Measurements from ENCODE around the gene PFAS.
"Not testable (repeated sequence)": the region's sequence is repeated elsewhere in the genome, so short reads cannot be mapped to it uniquely, and the experiment has no call there.

The PFAS gene

DNA sequence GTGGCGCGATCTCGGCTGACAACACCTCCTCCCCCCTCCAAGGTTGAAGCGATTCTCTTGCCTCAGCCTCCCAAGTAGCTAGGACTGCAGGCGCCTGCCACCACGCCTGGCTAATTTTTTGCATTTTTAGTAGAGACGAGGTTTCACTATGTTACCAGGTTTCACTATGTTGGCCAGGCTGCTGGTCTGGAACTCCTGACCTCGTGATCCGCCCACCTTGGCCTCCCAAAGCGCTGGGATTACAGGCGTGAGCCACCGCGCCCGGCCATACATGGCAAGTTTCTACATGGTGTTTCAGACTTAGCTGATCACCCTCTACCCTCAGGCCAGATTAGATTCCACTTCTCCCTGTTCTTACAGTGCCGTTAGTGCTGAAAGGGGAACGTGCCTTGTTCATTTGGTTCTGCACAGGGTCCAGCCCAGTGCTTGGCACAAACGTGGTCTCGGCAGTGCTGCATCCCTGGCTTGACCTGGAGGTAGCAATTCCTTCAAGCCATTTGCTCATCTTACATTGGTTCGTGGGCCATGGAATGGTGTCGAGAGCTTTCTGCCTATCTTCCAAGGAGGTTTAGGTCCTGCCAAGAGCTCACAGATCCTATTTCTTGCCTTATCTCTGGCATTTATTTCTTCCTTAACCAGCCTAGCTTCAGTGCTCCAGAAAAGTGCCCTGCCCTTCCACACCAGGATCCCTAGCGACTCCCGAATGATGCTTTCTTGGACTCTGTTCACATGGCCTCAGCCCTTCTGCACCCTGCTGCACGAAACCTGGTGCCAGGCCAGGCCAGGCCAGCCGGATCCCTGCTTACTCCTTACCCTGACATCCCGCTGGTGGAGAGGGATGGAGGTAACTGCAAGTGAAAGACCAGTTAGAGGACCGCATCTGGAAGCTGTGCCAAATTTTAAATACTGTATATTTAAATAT is 23.9 kb upstream of the PFAS start:
- DNase-seq, result no peak

DNA sequence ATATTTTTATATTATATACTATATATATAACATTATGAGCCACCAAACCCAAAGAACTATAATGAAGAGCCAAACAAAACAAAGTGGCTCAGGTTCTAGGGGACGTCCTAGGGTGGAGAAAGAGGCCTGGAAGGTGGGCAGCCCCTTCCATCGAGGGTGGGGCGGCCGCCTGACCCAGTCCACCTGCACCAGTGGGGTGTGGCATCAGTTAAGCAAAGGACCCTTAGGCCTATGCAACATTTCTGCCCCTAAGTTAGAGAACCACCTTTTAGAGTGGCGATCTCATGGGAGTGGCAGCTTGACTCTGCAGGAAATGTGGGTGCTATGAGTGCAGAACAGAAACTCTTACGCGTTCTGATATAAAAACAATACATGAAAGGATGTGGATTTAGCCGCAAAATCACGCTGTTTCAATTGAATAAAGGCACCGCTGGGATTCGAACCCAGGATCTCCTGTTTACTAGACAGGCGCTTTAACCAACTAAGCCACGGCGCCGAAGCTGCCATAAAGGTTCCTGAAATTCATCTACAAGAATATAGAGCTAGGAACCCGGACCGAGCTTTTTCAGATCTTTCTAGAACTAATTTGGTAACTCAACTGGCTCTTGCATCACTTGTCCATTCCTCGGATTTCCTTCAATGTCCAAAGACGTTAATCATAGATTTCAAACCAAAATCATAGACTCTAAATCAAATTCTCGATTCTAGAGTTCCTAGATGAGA is 23.1 kb upstream of the PFAS start:
- peak in 49 of 56 donors; percentile 4 to 83 (median 44) for DNase-seq

DNA sequence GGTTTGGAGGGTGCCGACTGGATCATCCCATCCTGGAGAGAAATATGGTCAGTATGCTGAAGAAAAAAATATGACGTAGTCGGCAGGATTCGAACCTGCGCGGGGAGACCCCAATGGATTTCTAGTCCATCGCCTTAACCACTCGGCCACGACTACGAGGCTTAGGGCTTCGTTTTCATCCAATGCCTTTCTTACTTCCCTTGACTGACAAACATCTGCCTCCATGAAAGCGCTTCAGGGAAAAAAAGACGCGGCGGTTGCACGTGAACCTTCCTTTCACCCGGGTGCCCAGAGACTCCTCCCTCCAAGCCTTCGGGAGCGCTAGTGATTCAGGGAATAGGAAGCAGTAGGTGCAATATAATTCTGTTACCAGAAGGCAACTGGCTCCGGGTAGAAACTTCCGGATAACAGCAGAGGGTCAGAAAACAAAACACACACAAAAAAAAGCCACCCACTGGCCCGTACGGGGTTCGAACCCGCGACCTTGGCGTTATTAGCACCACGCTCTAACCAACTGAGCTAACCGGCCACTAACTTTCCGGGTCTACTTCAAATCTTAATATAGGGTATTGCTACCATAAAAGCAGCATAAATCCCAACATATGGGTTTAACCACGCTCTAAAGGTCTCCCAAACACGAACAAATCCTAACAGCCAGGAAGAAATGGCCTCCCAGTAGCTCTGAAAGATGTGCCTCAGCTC is 22.4 kb upstream of the PFAS start:
- DNase-seq, result peak in 55 of 56 donors; percentile 16 to 87 (median 67)

DNA sequence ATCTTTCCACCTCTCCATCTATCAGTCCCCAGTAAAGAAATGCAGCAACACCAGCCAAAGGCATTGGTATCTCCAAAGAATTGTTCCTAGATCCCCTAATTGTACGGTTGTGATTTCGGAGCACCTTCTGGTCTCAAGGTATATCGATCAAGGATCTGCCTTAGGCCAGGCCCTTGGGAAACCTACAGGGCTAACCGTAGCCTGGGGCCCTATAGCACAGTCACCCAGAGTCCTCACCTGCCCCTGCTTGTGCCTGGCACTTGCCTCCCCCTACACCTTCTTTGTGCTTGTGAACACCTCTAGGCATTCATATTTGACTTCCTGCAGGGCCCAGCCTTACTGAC is 21.9 kb upstream of the PFAS start:
- DNase-seq, result no peak

DNA sequence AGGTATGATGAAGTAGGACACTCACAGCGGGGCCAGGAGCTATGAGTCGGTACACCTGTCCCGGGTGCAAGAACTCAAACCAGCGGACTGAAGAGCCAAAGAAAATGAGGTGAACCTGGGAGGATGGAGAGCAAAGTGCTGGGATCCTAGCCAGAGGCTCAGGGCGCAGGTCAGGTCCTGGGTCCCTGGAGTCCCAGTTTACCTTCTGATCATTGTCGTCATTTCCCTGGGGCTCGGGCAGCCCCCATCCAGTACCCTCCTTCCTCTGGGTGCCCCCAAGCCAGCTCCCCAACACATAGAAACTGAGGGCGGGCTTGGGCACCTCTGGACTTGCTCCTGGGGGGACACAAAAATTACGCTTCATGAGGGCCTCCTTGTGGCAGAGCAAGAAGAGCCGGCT is 17.4 kb upstream of the PFAS start:
- no peak for DNase-seq

DNA sequence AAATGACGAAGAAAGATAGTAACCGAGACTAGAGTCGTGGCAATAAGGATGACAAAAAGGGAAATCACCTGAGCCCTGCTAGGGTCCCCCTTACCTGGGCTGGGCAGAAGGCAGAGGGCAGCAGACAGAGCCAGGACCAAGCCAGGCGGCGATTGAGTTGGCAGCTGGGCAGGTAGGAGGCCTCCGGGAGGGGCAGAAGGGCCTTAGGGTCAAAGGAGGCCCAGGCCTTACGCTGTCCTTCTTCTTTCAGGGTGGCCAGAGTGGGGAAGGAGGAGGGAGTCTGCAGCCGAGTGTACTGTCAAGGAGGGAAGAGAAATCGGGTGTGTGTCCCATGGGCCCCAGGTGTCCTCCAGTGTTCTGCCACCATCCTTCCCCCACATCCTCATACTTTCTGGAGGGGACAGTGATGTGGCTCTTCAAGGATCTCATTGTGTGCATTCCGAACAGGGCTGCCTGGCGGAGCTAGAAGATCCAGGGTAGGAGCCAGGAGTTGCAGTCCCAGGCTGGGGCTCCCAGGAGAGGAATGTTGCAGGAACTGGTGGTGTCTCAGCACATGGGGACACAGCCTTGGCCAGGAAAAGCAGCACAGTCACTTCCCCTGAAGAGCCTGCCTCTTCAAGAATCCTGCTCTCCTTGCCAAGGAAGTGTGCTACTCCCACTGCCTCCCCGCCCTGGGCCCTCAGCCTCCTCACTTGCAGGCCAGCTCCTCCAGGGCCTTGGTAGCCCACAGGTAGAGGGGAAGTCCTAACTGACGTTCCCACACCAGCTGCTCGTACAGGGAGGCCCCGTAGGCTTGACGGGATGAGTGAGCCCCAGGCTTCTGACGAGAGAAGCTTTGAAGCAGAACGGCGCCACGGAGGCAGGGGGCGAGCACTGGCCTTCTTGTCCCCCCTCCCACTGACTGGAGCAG is 14.5 kb upstream of the PFAS start:
- no peak for DNase-seq

DNA sequence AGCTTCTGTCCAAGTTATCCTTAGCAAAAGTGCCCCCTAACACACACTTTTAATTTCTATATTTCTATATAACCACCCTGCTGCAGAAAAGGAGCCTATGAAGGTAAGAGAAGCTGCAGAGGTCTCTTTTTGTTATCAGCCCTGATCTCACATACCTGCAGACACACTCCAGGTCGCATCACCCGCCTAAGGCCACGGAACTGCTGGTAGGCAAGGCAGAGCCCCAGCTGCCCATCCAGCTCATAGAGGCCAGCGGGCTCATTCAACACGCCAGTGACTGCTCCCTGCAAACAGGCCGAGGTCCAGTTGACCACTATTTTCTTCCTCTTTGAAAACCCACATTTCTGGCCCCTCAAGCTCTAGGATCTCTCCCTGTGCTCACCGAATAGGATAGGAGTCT is 13.4 kb upstream of the PFAS start:
- no peak for DNase-seq

DNA sequence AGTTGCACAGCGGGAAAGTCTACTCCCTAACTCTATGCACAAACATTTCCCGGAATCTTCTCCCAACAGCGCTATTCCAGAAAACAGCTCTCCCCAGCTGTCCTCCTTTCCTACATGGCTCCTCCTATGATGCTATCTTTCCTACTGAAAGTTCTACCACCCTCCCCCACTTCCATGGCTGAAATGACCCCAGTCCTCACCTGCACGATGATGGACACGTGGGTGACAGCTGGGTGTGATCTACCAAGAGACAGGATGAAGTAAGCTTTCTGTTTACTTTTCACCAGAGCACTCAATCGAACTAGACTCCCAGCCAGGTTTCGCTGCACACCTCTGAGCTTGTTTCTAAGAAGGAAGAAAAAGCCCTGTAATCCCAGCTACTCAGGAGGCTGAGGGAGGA is 11.9 kb upstream of the PFAS start:
- no peak for DNase-seq

DNA sequence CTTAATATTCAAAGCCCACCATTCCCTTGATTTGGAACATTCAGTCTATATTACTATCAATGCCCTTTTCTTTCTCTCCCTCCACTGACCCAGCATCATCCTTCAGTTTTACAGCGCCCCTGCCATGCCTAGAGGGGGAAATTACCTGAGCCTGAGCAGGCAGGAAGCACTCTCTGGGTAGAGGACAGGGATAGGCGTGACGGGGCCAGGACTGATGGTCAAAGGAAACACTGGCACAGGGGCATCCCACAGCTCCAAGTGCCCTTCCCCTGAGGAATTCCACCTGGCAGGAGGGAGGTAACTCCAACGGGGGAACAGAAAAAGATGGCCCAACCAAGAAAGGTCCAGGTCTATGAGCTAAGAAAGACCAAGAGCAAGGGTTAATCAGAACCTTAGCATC is 11.2 kb upstream of the PFAS start:
- DNase-seq, result no peak

DNA sequence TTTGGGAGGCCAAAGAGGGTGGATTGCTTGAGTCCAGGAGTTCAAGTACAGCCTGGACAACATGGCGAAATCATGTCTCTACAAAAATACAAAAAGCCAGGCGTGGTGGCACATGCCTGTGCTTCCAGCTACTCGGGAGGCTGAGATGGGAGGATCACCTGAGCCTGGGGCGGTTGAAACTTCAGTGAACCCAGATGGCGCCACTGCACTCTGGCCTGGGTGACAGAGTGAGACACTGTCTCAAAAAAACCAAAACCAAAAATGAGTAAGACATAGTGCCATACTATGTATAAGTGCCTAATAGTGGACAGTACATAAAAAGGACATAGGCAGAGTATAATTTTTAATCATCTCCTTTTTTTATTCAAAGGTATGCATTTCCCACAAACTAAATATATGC is 5.3 kb upstream of the PFAS start:
- DNase-seq, result no peak

DNA sequence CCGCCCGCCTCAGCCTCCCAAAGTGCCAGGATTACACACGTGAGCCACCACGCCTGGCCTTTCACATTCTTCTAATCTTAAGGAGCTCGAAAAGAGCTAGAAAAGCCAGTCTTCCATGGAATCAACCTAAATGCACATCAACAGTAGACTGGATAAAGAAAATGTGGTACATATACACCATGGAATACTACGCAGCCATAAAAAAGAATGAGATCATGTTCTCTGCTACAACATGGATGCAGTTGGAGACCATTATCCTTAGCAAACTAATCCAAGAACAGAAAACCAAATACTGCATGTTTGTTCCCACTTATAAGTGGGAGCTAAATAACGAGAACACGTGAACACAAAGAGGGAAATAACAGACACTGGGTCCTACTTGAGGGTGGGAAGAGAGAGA is 4.3 kb upstream of the PFAS start:
- DNase-seq, result no peak

DNA sequence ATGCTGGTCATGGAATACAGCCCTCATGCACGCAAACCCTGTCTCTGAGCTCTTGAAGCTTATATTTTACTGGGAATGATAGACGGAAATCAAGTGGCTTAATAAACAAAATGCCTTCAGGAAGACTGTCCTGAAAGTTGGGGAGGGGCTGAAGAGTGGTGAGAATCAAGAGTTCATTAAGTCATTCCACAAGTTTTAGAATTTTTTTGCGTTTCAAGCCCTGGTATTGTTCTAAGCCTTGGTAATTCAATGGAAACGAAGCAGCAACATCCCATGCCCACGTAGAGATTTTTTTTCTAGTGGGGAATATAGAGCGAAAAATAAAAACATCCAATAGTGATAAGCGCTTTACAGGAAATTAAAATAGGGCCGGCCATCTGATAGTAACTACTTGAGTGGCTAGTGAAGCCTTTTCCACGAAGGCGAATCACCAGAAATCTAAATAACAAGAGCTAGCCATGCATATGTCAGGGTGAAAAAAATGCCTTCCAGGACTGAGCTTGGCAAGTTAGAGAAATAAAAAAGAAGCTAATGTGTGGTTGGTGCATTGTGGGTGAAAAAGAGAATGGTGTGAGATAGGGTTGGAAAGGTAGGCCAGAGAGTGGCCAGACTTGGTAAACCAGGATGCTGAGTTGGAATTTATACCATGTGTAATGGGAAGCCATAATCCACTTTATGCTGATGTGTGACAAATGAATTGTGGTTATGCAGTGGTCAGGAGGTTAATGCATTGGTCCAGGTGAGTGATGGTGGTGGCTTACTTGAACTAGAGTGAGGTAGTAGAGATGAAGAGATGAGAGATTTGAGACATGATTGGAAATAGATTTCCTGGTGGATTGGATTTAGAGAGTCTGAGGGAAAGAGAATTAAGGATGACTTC is 772 bp downstream of the PFAS start:
- DNase-seq, result no peak

DNA sequence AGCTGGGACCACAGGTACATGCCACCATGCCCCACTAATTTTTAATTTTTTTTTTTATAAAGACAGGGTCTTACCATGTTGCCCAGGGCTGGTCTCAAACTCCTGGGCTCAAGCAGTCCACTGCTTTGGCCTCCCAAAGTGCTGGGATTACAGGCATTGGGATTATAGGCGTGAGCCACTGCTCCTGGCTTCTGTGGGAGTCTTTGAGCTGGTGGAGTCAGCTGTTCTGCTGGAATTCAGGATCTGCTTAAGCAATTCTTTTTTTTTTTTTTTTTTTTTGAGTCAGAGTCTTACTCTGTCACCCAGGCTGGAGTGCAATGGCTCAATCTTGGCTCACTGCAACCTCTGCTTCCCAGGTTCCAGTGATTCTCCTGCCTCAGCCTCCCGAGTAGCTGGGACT is 2.3 kb downstream of the PFAS start:
- DNase-seq, result not testable (repeated sequence)

DNA sequence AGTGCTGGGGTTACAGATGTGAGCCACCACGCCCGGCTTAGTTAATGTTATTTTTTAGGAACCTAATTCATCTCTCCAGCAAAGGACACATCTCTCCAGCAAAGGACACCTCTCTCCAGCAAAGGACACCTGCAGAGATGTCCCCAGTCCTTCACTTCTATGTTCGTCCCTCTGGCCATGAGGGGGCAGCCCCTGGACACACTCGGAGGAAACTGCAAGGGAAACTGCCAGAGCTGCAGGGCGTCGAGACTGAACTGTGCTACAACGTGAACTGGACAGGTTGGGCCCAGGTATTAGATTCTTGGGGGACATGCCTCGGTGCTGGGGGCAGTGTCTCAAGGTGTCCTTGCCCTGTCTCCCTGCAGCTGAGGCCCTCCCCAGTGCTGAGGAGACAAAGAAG is 4.7 kb downstream of the PFAS start:
- peak in 5 of 56 donors; percentile 1 to 27 (median 2) for DNase-seq

DNA sequence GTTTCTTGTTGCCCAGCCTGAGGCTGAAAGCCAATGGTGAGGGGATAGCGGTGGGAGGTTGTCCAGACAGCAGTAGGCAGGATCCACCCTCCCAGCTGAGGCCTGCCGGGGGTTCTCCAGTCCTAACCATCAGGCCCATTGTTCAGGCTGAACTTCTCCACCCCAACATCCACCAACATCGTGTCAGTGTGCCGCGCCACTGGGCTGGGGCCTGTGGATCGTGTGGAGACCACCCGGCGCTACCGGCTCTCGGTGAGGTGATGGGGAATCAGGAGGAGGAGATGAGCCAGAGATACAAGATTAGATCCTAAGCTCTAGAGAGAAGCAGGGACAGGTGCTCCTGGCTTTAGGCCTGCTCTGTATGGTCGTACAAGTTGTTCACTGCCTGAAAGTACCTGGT is 5.8 kb downstream of the PFAS start:
- no peak for DNase-seq

DNA sequence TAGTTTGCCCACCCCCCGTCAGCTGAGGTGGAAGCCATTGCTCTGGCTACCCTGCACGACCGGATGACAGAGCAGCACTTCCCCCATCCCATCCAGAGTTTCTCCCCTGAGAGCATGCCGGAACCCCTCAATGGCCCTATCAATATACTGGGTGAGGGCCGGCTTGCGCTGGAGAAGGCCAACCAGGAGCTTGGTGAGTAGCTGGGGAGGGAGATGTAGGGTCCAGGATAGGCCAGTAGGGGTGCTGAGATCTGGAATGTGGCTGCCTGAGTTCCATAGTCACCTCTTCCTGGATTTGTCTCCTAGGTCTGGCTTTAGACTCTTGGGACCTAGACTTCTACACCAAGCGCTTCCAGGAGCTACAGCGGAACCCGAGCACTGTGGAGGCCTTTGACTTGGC is 6.4 kb downstream of the PFAS start:
- no peak for DNase-seq

DNA sequence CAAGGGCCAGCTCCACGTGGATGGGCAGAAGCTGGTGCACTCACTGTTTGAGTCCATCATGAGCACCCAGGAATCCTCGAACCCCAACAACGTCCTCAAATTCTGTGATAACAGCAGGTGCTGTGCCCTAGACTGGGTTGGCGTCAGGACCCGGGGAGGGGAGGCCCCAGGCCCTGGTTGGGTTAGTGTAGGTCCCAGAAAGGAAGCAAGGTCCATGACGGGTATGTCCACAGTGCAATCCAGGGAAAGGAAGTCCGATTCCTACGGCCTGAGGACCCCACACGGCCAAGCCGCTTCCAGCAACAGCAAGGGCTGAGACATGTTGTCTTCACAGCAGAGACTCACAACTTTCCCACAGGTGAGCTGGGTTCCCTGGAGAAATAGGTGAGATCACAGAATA is 7.2 kb downstream of the PFAS start:
- no peak for DNase-seq

DNA sequence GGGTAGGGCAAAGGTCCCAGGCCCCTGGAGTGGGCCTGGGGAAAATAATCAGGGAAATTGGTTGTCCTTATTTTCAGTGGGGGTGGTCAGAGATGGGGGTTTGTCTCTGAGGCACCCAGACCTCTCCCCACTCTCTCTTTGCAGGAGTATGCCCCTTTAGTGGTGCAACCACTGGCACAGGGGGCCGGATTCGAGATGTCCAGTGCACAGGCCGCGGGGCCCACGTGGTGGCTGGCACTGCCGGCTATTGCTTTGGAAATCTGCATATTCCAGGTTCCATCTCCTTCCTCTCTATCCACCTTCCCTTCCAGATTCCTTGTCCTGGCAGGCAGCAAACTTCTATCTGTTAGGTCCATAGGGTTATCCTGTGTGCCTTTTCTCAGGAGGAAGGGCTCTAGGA is 7.6 kb downstream of the PFAS start:
- no peak for DNase-seq

DNA sequence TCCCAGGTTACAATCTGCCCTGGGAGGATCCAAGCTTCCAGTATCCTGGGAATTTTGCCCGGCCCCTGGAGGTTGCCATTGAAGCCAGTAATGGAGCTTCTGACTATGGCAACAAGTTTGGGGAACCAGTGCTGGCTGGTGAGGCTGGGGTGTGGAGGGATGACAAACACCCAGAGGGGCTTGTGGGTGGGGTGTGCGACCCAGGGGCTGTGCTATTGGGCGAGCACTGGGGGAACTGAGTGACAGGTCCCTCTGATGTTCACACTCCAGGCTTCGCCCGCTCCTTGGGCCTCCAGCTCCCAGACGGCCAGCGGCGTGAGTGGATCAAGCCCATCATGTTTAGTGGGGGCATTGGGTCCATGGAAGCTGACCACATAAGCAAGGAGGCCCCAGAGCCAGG is 8.7 kb downstream of the PFAS start:
- no peak for DNase-seq

DNA sequence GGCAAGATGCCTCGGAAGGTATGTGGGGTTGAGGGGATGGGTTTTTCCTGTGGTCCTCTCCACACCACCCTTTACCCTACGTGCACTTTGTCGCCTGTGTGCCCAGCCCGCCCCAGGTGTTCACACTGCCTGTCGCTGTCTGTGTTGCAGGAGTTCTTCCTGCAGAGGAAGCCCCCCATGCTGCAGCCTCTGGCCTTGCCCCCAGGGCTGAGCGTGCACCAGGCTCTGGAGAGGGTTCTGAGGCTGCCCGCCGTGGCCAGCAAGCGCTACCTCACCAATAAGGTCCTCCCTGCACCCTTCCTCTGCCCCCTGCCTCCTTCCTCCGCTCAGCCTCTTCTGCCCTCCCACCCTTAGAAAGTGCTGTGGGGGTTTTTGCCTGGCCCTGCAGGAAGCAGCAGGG is 15.2 kb downstream of the PFAS start:
- DNase-seq, result no peak

Data from nucleus accumbens (tissue), 56 donors.